Psoas muscle (tissue), 8 donors: ENCODE measurements around the gene ZNF775. TPM values are rescaled to one million over a fixed set of nuclear protein-coding genes. Genes with fewer than 3 reads are reported as not detected.

Experiments used
- ATAC-seq, 4 donors: fragments of 200-7000 bp; cut with Tn5 transposase; one replicate each; pipeline ENCODE4 v1.9.1; 2020; ENCODE audit warnings: moderate library complexity in 3 of 4, mild to moderate bottlenecking in 2 of 4
- DNase-seq, 2 donors: peaks; one replicate each; pipeline ENCODE4 v3.0.0-alpha.2; 2020
- H3K27ac ChIP-seq: fragments of 200-600 bp; one replicate; pipeline ENCODE4 v1.8.0; 2022
- H3K27me3 ChIP-seq, 3 donors: fragments of 200-600 bp in 1 of 3; one replicate each; pipeline versions ENCODE4 v1.6.1 to v1.8.0; 2013 to 2022; ENCODE audit warnings: low read length in 2 of 3, mild to moderate bottlenecking in 2 of 3, moderate library complexity in 1 of 3; ENCODE audit not compliant: insufficient read depth in 3 of 3
- H3K36me3 ChIP-seq, 2 donors: fragments of 200-600 bp in 1 of 2; one replicate each; pipeline versions ENCODE4 v1.6.1 to v1.8.0; 2013 to 2022; ENCODE audit warnings: low read depth in 1 of 2, mild to moderate bottlenecking in 1 of 2, moderate library complexity in 1 of 2; ENCODE audit not compliant: insufficient read depth in 1 of 2
- H3K4me1 ChIP-seq: fragments of 200-600 bp; one replicate; pipeline ENCODE4 v1.8.0; 2022
- H3K4me3 ChIP-seq: fragments of 200-600 bp; one replicate; pipeline ENCODE4 v1.8.0; 2022; ENCODE audit warnings: mild to moderate bottlenecking
- H3K9me3 ChIP-seq: fragments of 200-600 bp; one replicate; pipeline ENCODE4 v1.8.0; 2022
- WGBS, 3 donors: extraction: QIAGEN DNeasy Blood & Tissue Kit; methylation state at CpG; one replicate each; pipeline versions ENCODE4 v1.1.6 to v1.1.7; 2013; 5-methylcytosine and 5-hydroxymethylcytosine counted together
- intact Hi-C, 2 donors: fragments of 100-400 bp; cut with DNase I; formaldehyde crosslinking; loops; one replicate each; pipeline versions ENCODE4 v1.11.0 to v1.14.2; 2022
- polyA plus RNA-seq, 3 donors: library from polyadenylated mRNA; stranded (reverse); fragments of 200-250 nt; gene quantifications; one replicate each; pipeline ENCODE4 v1.2.3, GENCODE V29; 2013
- total RNA-seq, 4 donors: library from RNA; stranded (reverse); fragmentation: NEBNext Ultra II Directional in 2 of 4; extraction: Animal tissue kit (Norgen Biotek cat#: 25700) in 2 of 4; gene quantifications; one replicate each; pipeline versions ENCODE4 v1.2.1 to v1.2.4, GENCODE V29; 2021 to 2023
- TF ChIP-seq, protein P1 (sequence below): fragments of 200-600 bp; IDR thresholded peaks from one replicate; pipeline ENCODE4 v1.8.0; 2022; ENCODE audit warnings: antibody characterized with exemption
- donor health status: healthy with polysubstance abuse.
- donor health status: DM: no; HTN: no; CAD: no; lungs with moderate emphysema.
- donor health status: Bipolar disorder and iron deficiency.
- donor health status: healthy.
- donor health status: DM: yes; HTN: yes; CAD: no.
- donor health status: DM: no; HTN: no; CAD: no.
- donor health status: DM: no; HTN: no; CAD: no.
- donor health status: DM: yes; HTN: yes; CAD: no.

ZNF775 gene
- total and polyA plus RNA-seq, 7 donors, result 1.6 to 3.8 (median 2.8) TPM

DNA sequence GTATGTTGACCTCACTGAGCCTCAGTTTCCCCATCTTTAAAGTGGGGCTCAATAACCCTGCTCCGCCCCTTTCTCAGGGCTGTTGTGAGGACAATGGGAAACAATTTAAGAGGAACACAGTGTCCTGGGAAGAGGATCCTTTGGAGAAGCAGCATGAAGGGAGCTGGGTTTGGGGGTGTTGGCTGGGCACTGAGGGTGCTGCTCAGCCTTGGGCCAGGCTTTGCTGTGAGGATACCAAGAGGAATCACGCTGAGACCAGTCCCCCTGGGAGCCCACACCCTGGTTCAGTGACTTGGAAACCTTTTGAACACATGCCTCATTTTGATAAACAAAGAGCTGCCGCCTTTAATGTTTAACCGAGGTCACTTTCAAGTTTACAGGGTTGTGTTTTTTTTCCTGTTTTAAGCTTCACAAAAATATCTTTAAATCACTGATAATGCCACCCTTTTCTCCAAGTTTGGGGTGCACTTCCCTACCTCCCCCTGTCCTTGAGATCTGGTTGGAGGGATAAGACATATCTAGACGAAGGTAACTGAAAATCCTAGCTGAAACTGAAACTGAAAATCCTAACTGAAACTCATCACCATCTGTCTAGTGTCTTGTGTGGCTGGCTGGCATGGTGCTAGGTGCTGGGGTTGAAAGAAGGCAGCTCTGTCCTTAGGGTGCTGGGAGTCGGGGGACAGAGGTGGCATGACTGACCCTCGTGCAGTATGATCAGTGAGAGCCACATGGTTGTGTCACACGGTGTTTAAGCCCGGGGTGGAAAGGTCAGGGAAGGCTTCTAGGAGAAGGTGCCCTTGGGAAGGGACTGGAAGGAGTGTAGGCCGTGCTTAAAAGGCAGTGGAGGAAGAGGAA, 27.7 kb downstream of the ZNF775 start:
- no peak for ATAC-seq
- Histone ChIP-seq H3K27ac (peak overlapping the region; percentile 97), H3K9me3 (no peaks in the 10 kb centered on the region), H3K4me1 (peaks cover 4% of the 10 kb centered on the region), H3K4me3 (peak overlapping the region; percentile 25), H3K36me3 (peaks cover 0 to 4% of the 10 kb centered on the region in 2 donors), H3K27me3 (no peaks in the 10 kb centered on the region)
- peak in 1 of 2 donors; percentile 53 for DNase-seq
- intact Hi-C loops, result no loop called here
- TF ChIP-seq, protein P1, sequence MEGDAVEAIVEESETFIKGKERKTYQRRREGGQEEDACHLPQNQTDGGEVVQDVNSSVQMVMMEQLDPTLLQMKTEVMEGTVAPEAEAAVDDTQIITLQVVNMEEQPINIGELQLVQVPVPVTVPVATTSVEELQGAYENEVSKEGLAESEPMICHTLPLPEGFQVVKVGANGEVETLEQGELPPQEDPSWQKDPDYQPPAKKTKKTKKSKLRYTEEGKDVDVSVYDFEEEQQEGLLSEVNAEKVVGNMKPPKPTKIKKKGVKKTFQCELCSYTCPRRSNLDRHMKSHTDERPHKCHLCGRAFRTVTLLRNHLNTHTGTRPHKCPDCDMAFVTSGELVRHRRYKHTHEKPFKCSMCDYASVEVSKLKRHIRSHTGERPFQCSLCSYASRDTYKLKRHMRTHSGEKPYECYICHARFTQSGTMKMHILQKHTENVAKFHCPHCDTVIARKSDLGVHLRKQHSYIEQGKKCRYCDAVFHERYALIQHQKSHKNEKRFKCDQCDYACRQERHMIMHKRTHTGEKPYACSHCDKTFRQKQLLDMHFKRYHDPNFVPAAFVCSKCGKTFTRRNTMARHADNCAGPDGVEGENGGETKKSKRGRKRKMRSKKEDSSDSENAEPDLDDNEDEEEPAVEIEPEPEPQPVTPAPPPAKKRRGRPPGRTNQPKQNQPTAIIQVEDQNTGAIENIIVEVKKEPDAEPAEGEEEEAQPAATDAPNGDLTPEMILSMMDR, result no peak
- WGBS, 3 donors, result 54 to 57% (median 55%) methylated on average over 10 of the region's 10 CpGs

DNA sequence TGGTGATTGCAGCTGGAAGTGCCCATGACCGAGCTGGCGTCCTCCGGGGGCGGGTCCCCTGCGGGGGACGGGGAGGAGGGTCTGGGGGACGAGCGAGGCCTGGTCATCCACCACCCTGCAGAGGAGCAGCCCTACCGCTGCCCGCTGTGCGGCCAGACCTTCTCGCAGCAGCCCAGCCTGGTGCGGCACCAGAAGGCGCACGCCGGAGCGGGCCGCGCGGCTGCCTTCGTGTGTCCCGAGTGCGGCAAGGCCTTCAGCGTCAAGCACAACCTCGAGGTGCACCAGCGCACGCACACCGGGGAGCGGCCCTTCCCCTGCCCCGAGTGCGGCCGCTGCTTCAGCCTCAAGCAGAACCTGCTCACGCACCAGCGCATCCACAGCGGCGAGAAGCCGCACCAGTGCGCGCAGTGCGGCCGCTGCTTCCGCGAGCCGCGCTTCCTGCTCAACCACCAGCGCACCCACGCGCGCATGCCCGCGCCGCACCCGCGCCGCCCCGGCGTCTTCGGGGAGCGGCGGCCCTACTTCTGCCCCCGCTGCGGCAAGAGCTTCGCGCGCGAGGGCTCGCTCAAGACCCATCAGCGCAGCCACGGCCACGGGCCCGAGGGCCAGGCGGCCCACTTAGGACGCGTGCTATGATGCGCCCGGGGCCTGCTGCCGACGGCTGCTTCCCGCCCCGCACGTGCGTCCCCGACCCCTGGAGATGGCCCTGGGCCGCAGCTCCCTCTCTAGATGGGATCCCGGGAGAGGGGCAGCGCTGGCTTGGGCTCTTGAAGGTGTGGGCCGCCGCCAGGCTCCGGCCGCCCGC, 28.7 kb downstream of the ZNF775 start:
- H3K4me3 ChIP-seq, result no peak overlapping the region
- DNase-seq, result peak in 1 of 2 donors; percentile 46
- ATAC-seq, result no peak
- H3K4me1 ChIP-seq, result peaks cover 4% of the 10 kb centered on the region
- H3K36me3 ChIP-seq, result peaks cover 0 to 4% of the 10 kb centered on the region in 2 donors
- no peak overlapping the region for H3K27ac ChIP-seq
- WGBS, 3 donors, result 93 to 95% (median 94%) methylated on average over 81 to 91 of the region's 91 CpGs
- H3K27me3 ChIP-seq, result no peaks in the 10 kb centered on the region
- H3K9me3 ChIP-seq, result no peaks in the 10 kb centered on the region
- TF ChIP-seq, protein P1, result no peak
- intact Hi-C loops, result no loop called here

DNA sequence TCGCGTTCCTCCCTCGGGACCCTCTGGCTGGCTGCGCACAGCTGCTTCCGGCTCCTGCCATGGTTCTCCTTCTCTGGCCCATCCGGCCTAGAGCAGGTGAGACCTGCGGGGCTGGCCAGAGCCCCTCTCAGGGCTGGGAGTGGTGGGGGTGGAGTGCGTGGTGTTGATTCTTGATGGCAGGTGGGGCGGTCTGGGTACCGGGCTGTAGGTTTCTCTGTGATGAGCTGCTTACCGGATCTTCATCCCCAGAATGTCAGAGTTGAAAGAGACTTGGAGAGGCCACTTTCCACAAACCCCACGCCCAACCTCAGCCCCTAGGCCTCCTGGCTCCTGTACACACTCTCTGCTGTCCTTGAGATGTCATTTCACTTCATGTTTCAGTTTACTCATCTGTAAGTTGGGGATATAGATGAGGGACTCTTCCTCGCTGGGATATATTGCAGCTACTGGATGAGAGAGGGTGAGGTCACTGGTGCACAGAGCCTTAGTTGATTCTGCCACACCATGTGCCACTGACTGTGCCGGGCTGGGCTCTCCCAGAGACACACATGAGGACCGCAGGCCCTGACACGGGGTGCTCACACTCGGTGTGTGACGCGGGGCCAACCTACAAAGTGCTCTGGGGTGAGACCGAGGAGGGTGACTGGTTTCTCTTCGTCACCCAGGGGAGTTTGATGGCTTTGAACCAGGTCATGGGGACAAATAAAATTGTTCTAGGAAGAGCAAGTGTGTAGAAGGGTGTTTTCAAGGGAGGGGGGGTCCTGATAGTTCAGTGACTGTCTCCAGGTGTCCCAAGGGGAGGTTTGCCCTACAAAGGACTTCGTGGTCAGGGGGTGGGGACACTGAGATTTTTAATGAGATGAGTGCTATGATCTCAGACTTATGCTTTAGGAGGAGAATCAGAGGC, 29.5 kb downstream of the ZNF775 start:
- intact Hi-C loops, result no loop called here
- H3K27ac ChIP-seq, result no peak overlapping the region
- peaks cover 4% of the 10 kb centered on the region for H3K4me1 ChIP-seq
- H3K4me3 ChIP-seq, result no peak overlapping the region
- WGBS, 3 donors, result 80 to 90% (median 89%) methylated on average over 21 to 22 of the region's 22 CpGs
- TF ChIP-seq, protein P1, result no peak
- DNase-seq (peak in 1 of 2 donors; percentile 48), ATAC-seq (no peak)
- H3K27me3 ChIP-seq, result no peaks in the 10 kb centered on the region
- H3K9me3 ChIP-seq, result no peaks in the 10 kb centered on the region
- H3K36me3 ChIP-seq, result peaks cover 0 to 4% of the 10 kb centered on the region in 2 donors

DNA sequence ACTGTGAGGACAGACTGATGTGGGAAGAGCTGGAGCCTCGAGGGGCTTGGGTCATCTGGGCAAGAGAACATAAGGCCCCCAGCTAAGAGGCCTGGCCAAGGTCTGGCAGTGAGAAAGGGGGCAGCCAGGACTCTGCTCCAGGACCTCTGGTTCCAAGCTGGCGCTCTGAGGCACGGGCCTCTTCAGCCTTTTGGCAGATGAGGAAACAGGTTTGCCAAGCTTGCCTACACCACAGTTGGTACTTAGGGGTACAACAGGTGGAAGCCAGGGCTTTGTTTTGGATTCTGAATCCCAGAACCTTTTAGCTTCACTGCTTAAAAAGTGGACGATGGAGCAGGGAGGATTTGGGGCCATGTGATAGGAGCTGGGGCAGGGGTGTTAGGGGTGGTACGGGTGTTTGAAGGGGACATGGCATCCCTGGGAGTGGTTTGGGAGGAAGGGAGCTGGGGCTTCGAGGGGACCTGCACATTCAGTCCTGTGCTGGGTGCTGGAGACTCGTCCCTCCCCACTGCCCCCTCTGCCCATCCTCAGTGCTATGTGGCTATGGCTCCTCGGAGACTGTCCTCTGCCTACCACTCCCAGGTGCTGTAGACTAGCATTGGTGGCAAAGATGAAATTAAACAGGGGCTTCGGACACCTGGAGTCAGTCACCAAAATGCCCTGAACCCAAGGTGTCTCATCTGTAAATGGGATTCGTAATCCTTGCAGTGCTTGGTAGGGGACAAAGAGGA, 30.3 kb downstream of the ZNF775 start:
- Histone ChIP-seq H3K4me1 (peaks cover under 1% of the 10 kb centered on the region), H3K27ac (no peak overlapping the region), H3K4me3 (no peak overlapping the region), H3K27me3 (no peaks in the 10 kb centered on the region), H3K9me3 (no peaks in the 10 kb centered on the region), H3K36me3 (peaks cover 0 to 4% of the 10 kb centered on the region in 2 donors)
- TF ChIP-seq, protein P1, result no peak
- 62 to 72% (median 71%) methylated on average over 10 of the region's 10 CpGs for WGBS, 3 donors
- DNase-seq (peak in 1 of 2 donors; percentile 40), ATAC-seq (no peak)
- intact Hi-C loops, result no loop called here
